CD1c-positive myeloid dendritic cell (primary cell): ENCODE measurements around the gene PGPEP1.
A peak's percentile ranks its signal among the peaks of the same experiment; 100 is the strongest.
"Not testable (repeated sequence)": the region's sequence is repeated elsewhere in the genome, so short reads cannot be mapped to it uniquely, and the experiment has no call there.

Source experiments
- DNase-seq: peaks from one replicate; pipeline ENCODE4 v3.0.0-alpha.2; 2016; ENCODE audit errors: extremely low spot score

Gene PGPEP1

GRCh38 chr19:18364277-18364825 is 24.0 kb downstream of the PGPEP1 start:
- not testable (repeated sequence) for DNase-seq

- peak; percentile 92 for DNase-seq
Measured at GRCh38 chr19:18364826-18365528, 24.6 kb downstream of the PGPEP1 start.

- DNase-seq = peak; percentile 70
Measured at GRCh38 chr19:18366021-18366435, 25.6 kb downstream of the PGPEP1 start.

- no peak for DNase-seq
Measured at GRCh38 chr19:18368504-18369222, 28.3 kb downstream of the PGPEP1 start.

GRCh38 chr19:18373407-18373891 is 33.1 kb downstream of the PGPEP1 start:
- no peak for DNase-seq

- DNase-seq = peak; percentile 97
Measured at GRCh38 chr19:18373892-18374629, 33.7 kb downstream of the PGPEP1 start.

- no peak for DNase-seq
Measured at GRCh38 chr19:18377026-18377425, 36.6 kb downstream of the PGPEP1 start.

- DNase-seq = peak; percentile 74
Measured at GRCh38 chr19:18379803-18380747, 39.7 kb downstream of the PGPEP1 start.

GRCh38 chr19:18380843-18381242 is 40.4 kb downstream of the PGPEP1 start:
- no peak for DNase-seq

GRCh38 chr19:18383622-18384021 is 43.2 kb downstream of the PGPEP1 start:
- DNase-seq = not testable (repeated sequence)

GRCh38 chr19:18384775-18385174 is 44.4 kb downstream of the PGPEP1 start:
- no peak for DNase-seq

GRCh38 chr19:18385359-18385674 is 44.9 kb downstream of the PGPEP1 start:
- no peak for DNase-seq

GRCh38 chr19:18385675-18386542 is 45.5 kb downstream of the PGPEP1 start, which contains the start of gene GDF15:
TSS of gene GDF15 (plus strand) at chr19:18386158. CDS start at chr19:18386190, 32 bp downstream.
- DNase-seq = peak; percentile 51

- no peak for DNase-seq
Measured at GRCh38 chr19:18386543-18387271, 46.3 kb downstream of the PGPEP1 start.

GRCh38 chr19:18388100-18388959 is 47.9 kb downstream of the PGPEP1 start:
- DNase-seq = peak; percentile 94

- no peak for DNase-seq
Measured at GRCh38 chr19:18388960-18389725, 48.7 kb downstream of the PGPEP1 start.

GRCh38 chr19:18389726-18390064 is 49.3 kb downstream of the PGPEP1 start:
- no peak for DNase-seq
